HUES64 (cell line): ENCODE results near the gene HPCAL1.

Source experiments
- H3K27ac ChIP-seq: 2 replicates; pipeline ENCODE4 v1.7.0; 2013; ENCODE audit warnings: low read depth, low read length, inconsistent platforms
- H3K27me3 ChIP-seq: 2 replicates; pipeline ENCODE4 v1.6.1; 2013; ENCODE audit warnings: mild to moderate bottlenecking, low read length; ENCODE audit not compliant: insufficient read depth
- H3K36me3 ChIP-seq: 2 replicates; pipeline ENCODE4 v1.6.1; 2013; ENCODE audit warnings: mild to moderate bottlenecking, low read length; ENCODE audit not compliant: insufficient read depth
- H3K4me1 ChIP-seq: 2 replicates; pipeline ENCODE4 v1.6.1; 2013; ENCODE audit warnings: mild to moderate bottlenecking, low read length, moderate library complexity; ENCODE audit not compliant: insufficient read depth
- H3K4me3 ChIP-seq: 2 replicates; pipeline ENCODE4 v1.5.1; 2013; ENCODE audit warnings: mild to moderate bottlenecking, low read length, moderate library complexity
- H3K9ac ChIP-seq: 2 replicates; pipeline ENCODE4 v1.6.1; 2013; ENCODE audit warnings: mild to moderate bottlenecking, low read depth, low read length
- H3K9me3 ChIP-seq: 2 replicates; pipeline ENCODE4 v1.6.1; 2013; ENCODE audit warnings: low read depth, low read length; ENCODE audit not compliant: insufficient read depth
- WGBS: fragments of 150-250, 120-280 bp; methylation state at CpG from one replicate; pipeline ENCODE4 v1.1.7; 2013; ENCODE audit warnings: missing lambda C conversion rate; 5-methylcytosine and 5-hydroxymethylcytosine counted together

HPCAL1 gene

DNA sequence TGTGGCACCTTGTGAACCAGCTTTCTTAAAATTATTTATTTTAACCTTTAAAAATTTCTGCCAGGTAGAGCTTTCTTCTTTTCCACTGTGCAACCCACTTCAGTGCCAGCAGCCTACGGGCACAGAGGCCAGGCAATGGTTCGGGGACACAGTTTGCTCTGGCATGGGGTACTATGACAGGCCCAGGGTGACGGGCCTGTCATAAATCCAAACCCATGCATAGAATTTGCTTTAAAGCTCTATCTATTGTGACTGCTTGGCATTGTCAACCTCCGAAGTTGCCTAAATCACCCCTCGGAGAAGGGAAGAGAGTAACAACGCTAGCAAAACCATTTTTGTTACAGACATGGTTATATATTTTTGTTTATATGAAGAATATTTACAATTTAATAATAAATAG, 143.9 kb downstream of the HPCAL1 start:
- no peaks in the 10 kb centered on the region for H3K9me3 ChIP-seq
- H3K36me3 ChIP-seq: peaks cover 38% of the 10 kb centered on the region
- H3K27ac ChIP-seq: no peak overlapping the region
- 60% methylated on average over 5 of the region's 6 CpGs for WGBS
- H3K9ac ChIP-seq: peak overlapping the region; percentile 86; the same call in 1 of the 2 replicates
- H3K4me3 ChIP-seq: peak overlapping the region; percentile 70
- H3K27me3 ChIP-seq: peaks cover 21% of the 10 kb centered on the region
- H3K4me1 ChIP-seq: peaks cover 8% of the 10 kb centered on the region; the same call in 1 of the 2 replicates

DNA sequence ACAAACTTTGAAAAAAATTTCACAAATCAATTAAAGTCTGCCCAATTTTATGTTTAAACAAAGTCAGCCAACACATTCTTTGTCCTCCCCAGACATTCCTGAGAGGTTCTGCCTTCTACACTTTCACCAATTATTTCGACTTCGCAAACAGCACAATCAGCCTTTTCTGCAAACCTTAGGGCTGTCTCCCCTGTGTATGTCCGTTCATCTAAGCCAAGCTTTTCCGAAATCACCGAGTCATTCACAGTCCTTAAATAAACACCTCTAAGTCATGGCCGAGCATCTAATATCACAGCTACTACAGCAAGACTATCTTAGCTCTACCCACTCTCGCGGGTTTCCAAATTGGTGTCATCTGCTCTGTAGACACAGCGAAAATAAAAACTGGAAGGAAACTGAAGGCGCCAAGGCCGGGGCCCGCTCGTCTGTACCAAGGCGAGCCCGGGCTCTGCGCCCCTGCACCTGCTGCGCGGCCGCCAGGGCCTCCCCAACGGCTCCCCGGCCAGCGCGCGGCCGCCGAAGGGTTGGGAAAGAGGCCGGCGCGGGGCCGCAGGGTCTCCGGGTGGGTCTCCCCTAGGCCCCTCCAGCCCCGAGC, 144.7 kb downstream of the HPCAL1 start:
- under 1% methylated on average over 32 of the region's 32 CpGs for WGBS
- peak overlapping the region; percentile 70 for H3K4me3 ChIP-seq
- no peaks in the 10 kb centered on the region for H3K9me3 ChIP-seq
- peaks cover 8% of the 10 kb centered on the region; the same call in 1 of the 2 replicates for H3K4me1 ChIP-seq
- H3K27me3 ChIP-seq: peaks cover 21% of the 10 kb centered on the region
- H3K9ac ChIP-seq: peak overlapping the region; percentile 86
- H3K27ac ChIP-seq: peak overlapping the region; percentile 80; the same call in 1 of the 2 replicates
- peaks cover 30% of the 10 kb centered on the region for H3K36me3 ChIP-seq

DNA sequence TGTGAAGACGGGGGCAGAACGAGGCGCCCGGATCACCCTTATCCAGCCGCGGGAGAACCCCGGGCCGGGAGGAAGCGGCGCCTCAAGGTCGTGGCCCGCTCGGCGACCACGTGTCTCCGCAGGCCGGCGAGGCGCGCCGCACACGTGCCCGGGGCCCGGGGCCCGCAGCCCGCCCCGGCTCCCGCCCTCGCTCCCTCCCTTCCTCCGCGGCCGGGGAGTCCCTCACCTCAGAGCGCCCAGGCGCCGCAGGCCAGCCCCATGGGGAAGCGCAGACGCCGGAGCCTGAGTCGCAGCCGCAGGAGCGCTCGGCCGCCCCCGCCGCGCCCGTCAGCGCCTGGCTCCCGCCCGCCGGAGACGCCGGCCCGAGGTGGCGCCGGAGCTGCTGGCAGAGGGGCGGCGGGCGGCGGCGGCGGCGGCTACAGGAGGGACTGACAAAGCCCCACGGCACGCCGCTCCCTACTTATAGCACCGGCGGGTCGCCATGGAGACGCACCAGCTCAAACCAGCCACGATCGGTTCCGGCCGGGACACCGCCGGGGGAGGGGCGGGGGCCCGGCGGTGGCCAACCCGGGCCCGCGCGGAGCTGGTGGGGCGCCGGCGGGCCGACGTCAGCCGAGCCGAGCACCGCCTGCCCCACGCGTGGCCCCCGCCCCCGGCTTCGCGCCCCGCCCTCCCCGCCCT, 145.3 kb downstream of the HPCAL1 start, which contains the start of gene ODC1:
Gene ODC1 (minus strand): TSS at position 433 of the 681 bp plus-strand sequence. CDS start 3,295 bp downstream, outside the sequence.
- Histone ChIP-seq H3K36me3 (peaks cover 24% of the 10 kb centered on the region), H3K4me3 (peak within 1 kb of the TSS; percentile 82), H3K27ac (peak within 1 kb of the TSS; percentile 81), H3K9ac (peak within 1 kb of the TSS; percentile 86), H3K27me3 (peaks cover 21% of the 10 kb centered on the region), H3K4me1 (peaks cover 8% of the 10 kb centered on the region; the same call in 1 of the 2 replicates), H3K9me3 (no peaks in the 10 kb centered on the region)
- WGBS: under 1% methylated on average over 99 of the region's 99 CpGs

DNA sequence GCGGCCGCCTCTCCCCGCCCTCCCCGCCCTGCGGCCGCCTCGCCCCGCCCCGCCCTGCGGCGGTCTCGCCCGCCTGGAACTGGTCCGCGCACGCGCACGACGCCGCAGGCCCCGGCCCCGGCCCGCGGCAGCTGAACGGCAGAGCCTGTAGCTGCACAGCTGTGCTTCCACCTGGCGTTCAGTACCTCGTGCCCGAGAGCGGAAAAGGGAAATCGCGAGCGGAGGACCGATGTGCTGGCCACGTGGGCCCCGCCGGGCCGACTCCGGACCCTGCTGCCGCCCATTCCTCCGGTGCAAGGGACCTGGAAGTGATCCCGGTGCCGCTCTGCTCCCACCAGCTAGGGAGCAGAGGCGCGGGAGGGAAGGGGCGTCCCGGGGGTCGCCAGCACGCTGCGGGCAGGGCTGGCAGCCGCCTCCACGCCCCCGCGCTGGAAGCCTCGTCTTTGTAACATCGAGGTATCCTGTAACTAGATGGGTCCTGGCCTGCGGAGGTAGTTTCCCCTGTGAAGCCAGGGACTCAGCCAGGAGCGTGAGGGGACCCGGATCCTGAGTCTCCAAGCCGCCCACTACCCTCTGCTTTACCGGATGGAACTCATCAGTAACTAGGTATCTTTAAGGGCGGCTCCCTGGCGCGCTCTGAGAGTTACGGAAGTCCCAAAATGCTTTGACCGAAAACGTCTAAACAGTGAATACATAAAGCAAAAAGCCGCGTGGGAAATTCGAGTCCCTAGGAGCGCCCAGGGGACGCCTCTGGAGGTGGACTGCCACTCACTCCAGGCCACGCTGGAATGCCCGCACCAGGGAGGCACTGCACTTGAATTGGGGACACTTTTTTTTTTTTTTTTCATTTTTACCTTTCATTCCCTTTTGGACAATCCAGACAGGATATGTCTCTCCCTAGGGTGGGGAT, 146.1 kb downstream of the HPCAL1 start:
- H3K9ac ChIP-seq: peak overlapping the region; percentile 84
- H3K36me3 ChIP-seq: peaks cover 16% of the 10 kb centered on the region
- H3K9me3 ChIP-seq: no peaks in the 10 kb centered on the region
- H3K27me3 ChIP-seq: peaks cover 21% of the 10 kb centered on the region
- H3K4me1 ChIP-seq: peaks cover 8% of the 10 kb centered on the region; the same call in 1 of the 2 replicates
- peak overlapping the region; percentile 81 for H3K27ac ChIP-seq
- whole genome bisulfite sequencing: under 1% methylated on average over 73 of the region's 73 CpGs
- peak overlapping the region; percentile 82 for H3K4me3 ChIP-seq

DNA sequence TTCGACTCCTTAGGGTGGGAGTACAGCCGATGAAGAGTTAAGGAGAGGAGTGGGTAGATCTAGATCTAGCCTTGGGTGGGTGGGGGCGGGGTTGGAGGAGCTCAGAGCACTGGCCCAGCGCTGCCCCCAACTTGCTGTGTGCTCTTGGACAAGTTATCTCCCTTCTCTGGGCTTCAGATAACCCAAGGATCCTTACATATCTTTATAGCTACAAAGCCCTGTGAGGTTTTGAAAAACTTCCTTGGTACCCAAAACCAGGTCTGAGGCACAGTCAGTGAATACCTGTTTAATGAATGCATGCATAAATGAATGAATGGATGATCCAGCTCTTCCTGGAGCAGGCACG, 146.8 kb downstream of the HPCAL1 start:
- Histone ChIP-seq H3K36me3 (peaks cover 9% of the 10 kb centered on the region), H3K9me3 (no peaks in the 10 kb centered on the region), H3K4me1 (peaks cover 8% of the 10 kb centered on the region; the same call in 1 of the 2 replicates), H3K9ac (no peak overlapping the region), H3K27me3 (peaks cover 21% of the 10 kb centered on the region), H3K27ac (no peak overlapping the region), H3K4me3 (peak overlapping the region; percentile 82)
- 48% methylated on average over 5 of the region's 5 CpGs for WGBS

DNA sequence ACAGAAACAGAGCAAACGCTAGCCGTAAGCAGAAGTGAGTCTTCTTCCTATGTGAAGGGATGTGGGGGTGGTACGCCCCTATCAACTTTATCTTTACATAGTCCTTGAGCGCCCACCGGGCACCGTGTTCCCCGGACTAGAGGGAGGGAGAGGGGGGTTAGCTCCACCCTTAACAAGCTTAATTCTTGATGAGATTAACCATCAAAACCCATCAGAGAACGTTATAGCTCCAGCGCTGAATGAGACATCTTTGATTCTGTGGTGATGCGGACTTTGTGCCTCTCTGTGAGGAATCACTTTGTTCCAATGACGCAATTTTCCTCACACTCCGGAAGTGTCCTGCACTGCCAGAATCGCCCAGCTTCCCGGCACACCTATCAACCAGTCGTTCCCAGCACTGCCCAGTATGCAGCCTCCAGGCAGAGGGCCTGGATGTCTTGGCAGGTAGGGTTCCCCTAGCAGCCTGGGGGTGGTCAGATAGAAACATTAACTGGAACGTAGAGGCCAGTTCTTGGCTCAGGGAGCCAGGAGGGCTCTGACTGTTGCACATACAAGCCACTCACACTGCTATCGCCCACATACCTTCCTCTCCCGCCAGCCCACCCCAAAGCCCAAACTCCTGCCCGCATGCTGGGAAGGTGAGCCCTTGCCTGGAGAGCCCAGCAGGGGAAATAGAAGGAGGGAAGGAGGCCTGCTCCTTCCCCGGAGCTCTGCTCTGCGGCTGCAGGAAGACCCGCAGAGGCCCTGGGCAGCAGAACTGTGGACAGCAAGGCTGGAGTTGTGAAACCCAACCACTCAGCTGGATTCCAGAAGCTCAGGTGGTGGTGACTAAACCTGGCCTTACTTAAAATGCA, 147.4 kb downstream of the HPCAL1 start:
- Histone ChIP-seq H3K27me3 (peaks cover 21% of the 10 kb centered on the region), H3K9ac (no peak overlapping the region), H3K27ac (no peak overlapping the region), H3K36me3 (peaks cover 3% of the 10 kb centered on the region; the same call in 1 of the 2 replicates), H3K9me3 (no peaks in the 10 kb centered on the region), H3K4me3 (0 out of 2 replicates have a peak overlapping the region, but pooled peaks have one; percentile 82), H3K4me1 (peaks cover 8% of the 10 kb centered on the region; the same call in 1 of the 2 replicates)
- 82% methylated on average over 17 of the region's 22 CpGs for WGBS

DNA sequence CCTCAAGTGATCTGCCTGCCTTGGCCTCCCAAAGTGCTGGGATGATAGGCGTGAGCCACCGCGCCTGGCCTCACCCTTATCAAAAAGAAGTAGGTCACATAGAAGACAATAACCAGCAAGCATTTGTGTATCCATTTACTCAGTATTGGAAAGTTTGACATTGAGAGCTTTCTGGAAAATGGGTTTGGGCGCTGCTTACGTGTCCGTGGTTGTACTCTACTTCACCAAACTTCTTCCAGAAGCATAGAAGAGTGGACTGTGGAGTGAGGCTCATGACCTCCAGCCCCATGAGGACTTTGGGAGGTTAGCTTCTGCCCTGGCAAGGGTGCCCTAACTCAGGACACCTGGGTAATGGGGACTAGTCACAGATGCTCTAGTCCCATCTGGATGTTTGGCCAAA, 149.1 kb downstream of the HPCAL1 start:
- Histone ChIP-seq H3K27ac (no peak overlapping the region), H3K4me3 (no peak overlapping the region), H3K36me3 (no peaks in the 10 kb centered on the region), H3K4me1 (peaks cover 5% of the 10 kb centered on the region; the same call in 1 of the 2 replicates), H3K9me3 (no peaks in the 10 kb centered on the region), H3K9ac (no peak overlapping the region), H3K27me3 (peaks cover 20% of the 10 kb centered on the region)
- 96% methylated on average over 5 of the region's 6 CpGs for WGBS

DNA sequence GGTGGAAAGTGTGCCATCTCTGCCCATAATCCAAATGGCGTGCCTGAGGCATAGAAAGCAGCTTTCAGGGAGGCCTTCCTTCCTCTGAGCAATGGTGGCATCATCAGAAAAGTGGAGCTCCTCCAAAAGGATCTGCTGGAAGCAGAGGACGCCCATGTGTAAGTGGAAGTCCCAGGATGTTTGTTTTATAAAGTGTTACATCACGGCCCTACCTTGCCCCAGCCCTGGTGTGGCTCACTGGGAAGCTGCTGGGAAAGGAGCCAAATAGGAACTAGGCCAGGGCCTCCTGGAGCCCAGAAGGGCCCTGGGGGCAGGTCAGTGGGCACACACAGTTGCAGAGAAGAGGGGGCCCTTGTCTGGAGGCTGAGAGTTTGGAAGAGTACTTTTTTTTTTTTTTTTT, 149.6 kb downstream of the HPCAL1 start:
- Histone ChIP-seq H3K27me3 (peaks cover 15% of the 10 kb centered on the region), H3K9ac (no peak overlapping the region), H3K27ac (no peak overlapping the region), H3K4me3 (no peak overlapping the region), H3K36me3 (no peaks in the 10 kb centered on the region), H3K9me3 (no peaks in the 10 kb centered on the region), H3K4me1 (peaks cover 3% of the 10 kb centered on the region; the same call in 1 of the 2 replicates)
- 92% methylated on average over 3 of the region's 3 CpGs for WGBS

DNA sequence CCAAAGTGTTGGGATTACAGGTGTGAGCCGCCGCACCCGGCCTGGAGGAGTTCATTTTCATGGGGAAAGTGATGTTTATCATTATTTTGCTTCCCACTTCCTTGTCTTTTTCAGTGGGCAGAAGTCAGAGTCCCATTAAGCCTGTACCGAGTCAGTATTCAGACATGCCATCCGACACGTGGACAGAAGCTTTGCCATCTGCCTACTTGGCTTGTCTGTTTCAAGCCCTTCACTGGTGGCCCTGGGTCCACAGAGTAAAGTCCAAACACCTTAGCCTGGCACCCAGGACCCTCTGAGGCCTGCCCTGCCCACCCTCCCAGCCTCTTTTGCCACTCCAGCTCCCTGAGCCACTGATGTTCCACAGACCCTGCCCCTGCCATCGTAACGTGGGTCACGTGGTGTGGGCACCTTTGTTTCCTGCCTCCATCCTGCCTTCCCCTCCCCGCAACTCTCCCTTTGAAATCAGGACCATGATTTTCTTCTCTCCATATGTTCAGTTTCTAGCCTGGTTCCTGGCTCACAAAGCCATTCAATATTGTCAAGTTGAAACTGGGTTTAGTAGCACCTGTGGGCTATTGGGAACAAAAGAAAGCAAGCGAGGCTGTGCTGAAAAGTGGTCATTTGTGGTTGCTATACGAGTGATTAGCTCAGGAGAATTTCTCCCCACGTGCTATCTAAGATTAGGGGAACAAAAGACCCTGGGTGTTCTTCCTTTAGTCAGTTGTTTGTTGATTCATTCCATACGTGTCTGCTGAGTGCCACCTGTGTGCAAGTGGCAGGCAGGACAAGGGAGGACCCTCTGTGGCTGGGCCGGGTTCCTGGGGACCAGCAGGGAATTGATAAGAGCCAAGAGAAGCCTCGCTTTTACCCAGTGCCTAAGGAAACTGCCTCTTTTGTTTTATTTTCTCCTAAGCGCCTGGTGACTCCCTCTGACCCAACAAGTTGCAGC, 150.5 kb downstream of the HPCAL1 start:
- 84% methylated on average over 17 of the region's 17 CpGs for WGBS
- Histone ChIP-seq H3K4me3 (no peak overlapping the region), H3K4me1 (0 out of 2 replicates have a peak, but pooled peaks cover 3% of the 10 kb centered on the region), H3K36me3 (no peaks in the 10 kb centered on the region), H3K9me3 (no peaks in the 10 kb centered on the region), H3K27ac (no peak overlapping the region), H3K9ac (no peak overlapping the region; the same call in 1 of the 2 replicates), H3K27me3 (peaks cover 12% of the 10 kb centered on the region)
